GM20431 (cell line): ENCODE results near the gene SLC6A3.
"Not testable (repeated sequence)": the region's sequence is repeated elsewhere in the genome, so short reads cannot be mapped to it uniquely, and the experiment has no call there.

ENCODE experiments used
- in situ Hi-C: fragments of 300-500 bp; cut with MseI, MboI; formaldehyde crosslinking; loops from one replicate; pipeline ENCODE4 v1.15.0; 2020; ENCODE audit warnings: low sequenced_read_pairs; ENCODE audit not compliant: unreplicated experiment

The SLC6A3 gene

GRCh38 chr5:1478271-1479035 lies 33.2 kb upstream of the SLC6A3 start:
- in situ Hi-C loops: no loop called here

GRCh38 chr5:1477341-1477740 lies 32.1 kb upstream of the SLC6A3 start:
- in situ Hi-C loops: no loop called here

GRCh38 chr5:1476967-1477310 lies 31.7 kb upstream of the SLC6A3 start:
- in situ Hi-C loops: no loop called here

- in situ Hi-C loops: no loop called here
Measured at GRCh38 chr5:1476181-1476966, 31.1 kb upstream of the SLC6A3 start.

- in situ Hi-C loops: not testable (repeated sequence)
Measured at GRCh38 chr5:1475544-1475900, 30.3 kb upstream of the SLC6A3 start.

- in situ Hi-C loops: no loop called here
Measured at GRCh38 chr5:1474866-1475543, 29.8 kb upstream of the SLC6A3 start.

- in situ Hi-C loops: no loop called here
Measured at GRCh38 chr5:1474183-1474839, 29.1 kb upstream of the SLC6A3 start.

- in situ Hi-C loops: no loop called here
Measured at GRCh38 chr5:1473746-1474145, 28.5 kb upstream of the SLC6A3 start.

- in situ Hi-C loops: no loop called here
Measured at GRCh38 chr5:1472964-1473628, 27.9 kb upstream of the SLC6A3 start.

GRCh38 chr5:1471997-1472963 lies 27.0 kb upstream of the SLC6A3 start:
- in situ Hi-C loops: no loop called here

- in situ Hi-C loops: no loop called here
Measured at GRCh38 chr5:1471240-1471853, 26.1 kb upstream of the SLC6A3 start.

- in situ Hi-C loops: no loop called here
Measured at GRCh38 chr5:1470762-1471211, 25.5 kb upstream of the SLC6A3 start.

GRCh38 chr5:1468629-1469527 lies 23.6 kb upstream of the SLC6A3 start:
- in situ Hi-C loops: no loop called here

- in situ Hi-C loops: no loop called here
Measured at GRCh38 chr5:1468247-1468612, 23.0 kb upstream of the SLC6A3 start.

GRCh38 chr5:1467341-1468246 lies 22.4 kb upstream of the SLC6A3 start:
- in situ Hi-C loops: no loop called here

GRCh38 chr5:1466631-1467265 lies 21.5 kb upstream of the SLC6A3 start:
- in situ Hi-C loops: no loop called here
